GM19452 (cell line): Measurements from ENCODE around the gene MEN1.
"Not testable (repeated sequence)": the region's sequence is repeated elsewhere in the genome, so short reads cannot be mapped to it uniquely, and the experiment has no call there.

Experiments
- ATAC-seq: cut with Tn5 transposase; IDR thresholded peaks from one replicate; pipeline ENCODE4 v1.9.1; 2021; ENCODE audit not compliant: unreplicated experiment

MEN1 gene

GRCh38 chr11:64834031-64834722 is 23.8 kb upstream of the MEN1 start:
- no peak for ATAC-seq

DNA sequence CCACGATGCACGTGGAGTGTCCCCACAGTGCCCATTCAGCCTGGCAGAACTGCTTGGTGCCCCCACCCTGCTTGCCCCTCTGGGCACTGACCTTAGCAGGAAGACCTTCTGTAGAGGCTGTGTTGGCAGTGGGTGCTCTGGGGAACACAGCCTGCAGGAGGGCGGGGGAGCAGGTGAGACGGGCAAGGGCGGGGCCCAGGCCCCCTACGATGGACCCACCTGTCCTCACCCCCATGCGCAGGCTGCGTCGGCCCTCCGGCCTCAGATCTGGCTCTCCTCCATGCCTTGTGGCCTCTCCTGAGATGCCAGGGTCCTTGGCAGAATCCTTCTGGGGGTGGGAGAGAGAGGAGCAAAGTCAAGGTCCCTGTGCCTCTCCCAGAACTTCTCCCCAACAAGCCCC is 23.2 kb upstream of the MEN1 start:
- no peak for ATAC-seq

DNA sequence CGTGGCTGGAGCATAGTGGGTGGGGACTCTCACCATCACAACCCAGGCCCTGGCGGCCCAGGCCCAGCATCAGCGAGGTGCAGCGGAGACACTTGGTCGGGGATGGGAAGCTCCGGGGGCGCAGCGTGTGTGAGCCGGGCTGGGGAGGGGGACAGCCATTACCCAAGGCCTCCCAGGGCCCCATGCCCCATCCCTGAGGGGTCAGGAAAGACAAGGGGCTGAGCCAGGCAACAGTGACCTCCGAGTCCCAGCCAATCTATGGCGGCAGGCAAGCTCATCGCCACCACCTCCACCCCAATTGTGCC is 22.8 kb upstream of the MEN1 start:
- no peak for ATAC-seq

DNA sequence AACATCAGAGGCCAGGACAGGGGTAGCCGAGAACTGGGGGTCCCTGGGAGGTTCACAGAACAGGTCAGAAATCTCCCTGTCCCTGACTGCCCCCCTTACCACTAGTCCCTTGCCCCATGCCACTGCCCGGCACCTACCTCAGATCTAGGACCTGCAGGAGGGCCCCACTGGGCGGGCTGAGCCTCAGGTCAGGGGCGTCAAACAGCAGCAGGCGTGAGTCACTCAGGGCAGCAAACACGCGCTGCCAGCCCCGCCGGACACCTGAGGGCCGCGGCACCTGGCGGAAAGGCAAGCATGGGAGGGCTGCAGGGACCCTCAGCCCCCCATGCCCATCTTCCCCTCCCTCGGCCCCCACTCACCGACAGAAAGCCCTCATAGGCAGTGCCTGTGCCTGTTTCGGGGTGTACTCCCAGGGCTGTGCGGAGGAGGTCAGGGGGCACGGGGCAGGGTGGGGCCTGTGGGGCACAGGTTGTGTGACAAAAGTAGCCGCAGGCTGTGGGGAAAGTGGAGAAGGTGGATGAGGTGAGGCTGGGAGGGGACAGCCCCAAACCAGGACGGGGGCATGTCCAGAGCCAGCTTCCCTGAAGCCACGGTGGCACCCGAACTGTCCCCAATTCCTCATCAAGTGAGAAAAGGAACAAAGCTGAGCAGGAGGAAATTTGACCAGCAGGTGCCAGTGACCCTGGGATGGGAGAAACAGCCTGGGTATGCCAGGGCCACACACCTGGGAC is 22.3 kb upstream of the MEN1 start:
- no peak for ATAC-seq

DNA sequence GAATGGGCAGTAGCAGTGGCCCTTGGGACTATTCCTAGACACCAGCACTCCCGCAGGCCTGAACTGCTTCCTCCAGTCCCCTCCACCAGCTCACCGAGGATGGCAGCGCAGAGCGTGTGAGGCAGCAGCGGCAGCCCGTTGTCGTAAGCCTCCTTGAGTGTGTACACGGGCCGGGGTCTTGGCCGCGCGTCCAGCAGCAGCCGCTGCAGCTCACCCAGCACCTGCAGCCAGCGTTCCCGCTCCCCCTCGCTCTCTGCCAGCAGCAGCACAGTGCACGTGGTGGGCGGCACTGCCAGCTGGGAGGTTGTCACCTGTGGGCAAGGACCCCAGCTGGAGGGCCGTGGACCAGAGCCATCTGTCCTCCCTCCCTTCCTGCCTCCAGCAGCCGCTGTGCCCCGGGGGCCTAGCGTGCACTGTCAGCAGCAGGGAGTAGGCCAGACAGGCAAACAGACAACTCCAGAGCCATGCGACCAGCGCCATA is 21.1 kb upstream of the MEN1 start:
- no peak for ATAC-seq

- no peak for ATAC-seq
Measured at GRCh38 chr11:64829536-64830251, 19.3 kb upstream of the MEN1 start.

DNA sequence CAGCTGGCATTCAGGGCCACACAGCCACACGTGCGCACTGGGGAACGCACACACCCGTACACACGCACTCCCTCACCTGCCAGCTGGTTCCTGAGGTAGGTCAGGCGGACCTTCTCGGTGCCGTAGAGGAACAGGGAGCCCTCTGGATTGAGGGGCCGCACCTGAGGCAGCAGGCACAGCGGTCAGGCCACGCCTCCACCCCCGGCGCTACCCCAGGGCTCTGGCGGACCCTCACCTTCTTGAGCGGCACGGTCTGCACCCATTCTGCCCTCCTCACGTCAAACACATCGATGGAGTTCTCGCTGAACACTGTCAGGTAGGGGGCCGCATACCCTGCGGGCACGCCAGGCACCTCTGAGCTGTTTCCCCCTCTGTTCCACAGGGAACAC is 17.1 kb upstream of the MEN1 start:
- ATAC-seq: no peak

DNA sequence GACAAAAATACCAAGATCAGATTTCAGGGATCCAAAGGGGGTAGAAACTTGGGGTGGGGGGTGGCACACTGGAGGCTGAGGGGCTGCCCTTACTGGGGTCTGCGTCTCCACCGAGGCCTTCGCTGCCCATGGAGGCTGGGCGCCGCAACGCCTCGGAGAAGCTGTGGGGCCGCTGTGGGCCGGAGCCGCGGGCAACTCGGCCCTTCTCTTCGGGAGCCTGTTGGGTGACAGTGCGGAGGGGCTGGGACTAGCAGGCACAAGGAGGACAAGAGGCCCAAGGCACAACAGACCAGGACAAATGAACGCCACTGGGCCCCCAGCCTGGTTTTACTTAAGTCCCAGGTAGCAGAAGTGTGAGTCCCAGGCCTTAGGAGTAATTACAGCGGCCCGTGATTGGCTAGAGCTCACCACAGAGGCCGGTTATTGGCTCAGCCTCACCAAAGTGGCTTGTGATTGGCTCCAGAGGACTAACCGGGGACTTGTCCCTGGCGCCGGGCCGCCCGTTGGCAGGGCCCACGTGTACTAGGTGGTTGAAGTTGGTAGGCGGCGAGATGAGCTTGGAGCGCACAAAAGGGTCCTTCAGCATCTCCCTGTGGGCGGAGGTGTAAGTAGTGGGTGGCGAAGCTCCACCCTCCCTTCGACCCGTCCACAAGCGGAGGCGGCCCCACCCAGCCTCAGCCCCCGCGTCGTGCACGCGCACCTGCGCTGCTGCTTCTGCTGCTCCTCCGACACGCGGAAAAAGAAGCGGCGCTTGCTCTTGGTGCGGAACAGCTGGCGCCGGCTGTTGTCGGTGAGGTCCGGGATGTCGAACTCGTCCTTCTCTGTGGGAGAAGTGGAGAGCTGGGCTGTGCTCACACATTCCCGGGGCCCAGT is 16.5 kb upstream of the MEN1 start:
- ATAC-seq: no peak

DNA sequence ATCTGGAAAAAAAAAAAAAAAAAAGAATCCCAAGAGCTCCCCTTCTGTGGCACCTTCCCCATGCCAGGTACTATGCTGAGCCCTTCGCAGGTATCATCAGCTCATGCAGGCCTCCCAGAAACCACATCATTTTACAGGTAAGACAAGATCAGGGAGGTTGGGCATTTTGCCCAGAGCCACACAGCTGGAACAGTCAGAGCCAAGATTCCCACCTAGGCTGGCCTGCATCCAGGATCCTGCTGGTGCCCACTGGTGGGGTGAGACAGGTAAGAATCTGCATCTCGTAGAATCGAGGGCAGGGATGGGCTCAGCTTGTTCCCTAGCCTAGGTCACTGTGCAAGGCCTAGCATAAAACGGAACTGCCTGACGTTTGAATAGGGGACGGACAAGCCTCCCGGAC is 15.7 kb upstream of the MEN1 start:
- no peak for ATAC-seq

DNA sequence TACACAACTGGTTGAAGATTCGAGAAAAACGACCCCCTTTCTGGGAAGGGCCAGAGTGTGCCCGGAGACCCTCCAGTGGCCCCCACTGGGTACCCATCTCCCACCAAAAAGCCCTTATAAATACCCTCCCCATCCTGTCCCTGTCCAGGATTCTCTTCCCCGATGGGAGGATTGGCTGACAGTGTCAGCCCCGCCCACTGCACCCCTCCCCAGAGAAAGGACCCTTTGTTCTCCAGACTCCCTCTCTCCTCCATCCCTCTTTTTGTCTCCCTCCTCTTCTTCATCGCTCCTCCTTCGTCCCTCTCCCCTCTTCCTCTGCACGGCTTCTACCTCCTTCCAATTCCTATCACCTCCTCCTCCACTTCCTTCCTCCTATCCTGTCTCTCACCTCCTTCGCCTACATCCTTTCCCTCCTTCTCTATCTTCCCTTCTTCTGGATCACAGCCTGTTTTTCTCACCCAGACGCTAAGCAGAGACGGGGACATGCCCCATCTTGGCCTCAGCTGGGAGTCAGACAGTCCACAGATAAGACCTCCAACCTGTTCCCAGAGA is 13.3 kb upstream of the MEN1 start:
- ATAC-seq: no peak

DNA sequence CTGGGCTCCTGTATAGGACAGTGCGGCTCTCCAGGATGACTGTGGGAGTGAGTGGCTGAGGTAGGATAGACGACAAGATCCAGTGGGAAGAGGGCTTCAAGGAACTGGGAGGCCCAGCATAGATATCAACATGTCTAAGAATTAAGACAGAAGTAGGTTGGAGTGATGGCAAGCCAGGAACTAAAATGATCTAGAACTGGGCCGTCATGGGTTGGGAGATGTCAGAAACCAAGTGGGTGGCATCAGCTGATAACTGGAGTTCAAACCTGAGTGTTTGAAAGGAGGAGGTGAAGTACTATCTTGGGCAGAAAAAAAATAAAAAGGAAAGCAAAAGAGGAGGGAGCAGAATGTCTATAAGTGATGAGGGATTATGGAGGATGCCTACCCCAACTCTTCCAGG is 7.1 kb upstream of the MEN1 start:
- ATAC-seq: no peak

GRCh38 chr11:64815433-64815832 is 5.1 kb upstream of the MEN1 start:
- ATAC-seq: not testable (repeated sequence)

- ATAC-seq: peak; percentile 64
Measured at GRCh38 chr11:64814712-64815187, 4.4 kb upstream of the MEN1 start.

GRCh38 chr11:64813826-64814225 is 3.5 kb upstream of the MEN1 start:
- no peak for ATAC-seq

DNA sequence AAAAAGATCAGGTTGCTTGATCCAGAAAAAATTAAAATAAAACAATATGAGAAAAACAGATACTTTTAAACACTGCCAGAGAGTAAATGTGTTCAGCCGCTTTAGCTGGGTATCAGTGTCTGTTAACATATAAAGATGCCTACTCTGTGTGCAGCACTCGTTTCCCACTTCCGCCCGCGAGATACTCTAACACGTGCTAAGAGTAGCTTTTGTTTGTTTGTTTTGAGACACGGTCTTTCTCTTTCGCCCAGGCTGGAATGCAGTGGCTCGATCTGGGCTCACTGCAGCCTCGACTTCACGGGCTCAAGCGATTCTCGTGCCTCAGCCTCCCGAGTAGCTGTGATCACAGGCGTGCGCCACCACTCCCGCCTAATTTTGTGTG is 531 bp upstream of the MEN1 start:
- no peak for ATAC-seq

DNA sequence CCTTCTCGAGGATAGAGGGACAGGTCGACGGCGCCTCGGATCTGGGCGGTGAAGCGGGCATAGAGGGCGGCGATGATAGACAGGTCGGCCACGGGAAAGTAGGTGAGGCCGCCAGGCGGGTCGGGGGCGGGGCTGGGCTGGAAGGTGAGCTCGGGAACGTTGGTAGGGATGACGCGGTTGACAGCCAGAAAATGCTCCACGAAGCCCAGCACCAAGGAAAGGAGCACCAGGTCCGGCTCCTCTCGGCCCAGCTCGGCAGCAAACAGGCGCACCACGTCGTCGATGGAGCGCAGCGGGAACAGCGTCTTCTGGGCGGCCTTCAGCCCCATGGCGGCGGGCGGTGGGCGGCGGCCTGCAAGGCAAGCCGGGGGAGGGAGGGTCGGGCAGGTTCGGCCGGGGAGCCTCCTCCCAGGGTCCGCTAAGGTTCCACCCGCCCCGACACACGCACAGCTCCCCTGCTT is 540 bp downstream of the MEN1 start:
- ATAC-seq: no peak

GRCh38 chr11:64805481-64805880 is 4.9 kb downstream of the MEN1 start:
- no peak for ATAC-seq

DNA sequence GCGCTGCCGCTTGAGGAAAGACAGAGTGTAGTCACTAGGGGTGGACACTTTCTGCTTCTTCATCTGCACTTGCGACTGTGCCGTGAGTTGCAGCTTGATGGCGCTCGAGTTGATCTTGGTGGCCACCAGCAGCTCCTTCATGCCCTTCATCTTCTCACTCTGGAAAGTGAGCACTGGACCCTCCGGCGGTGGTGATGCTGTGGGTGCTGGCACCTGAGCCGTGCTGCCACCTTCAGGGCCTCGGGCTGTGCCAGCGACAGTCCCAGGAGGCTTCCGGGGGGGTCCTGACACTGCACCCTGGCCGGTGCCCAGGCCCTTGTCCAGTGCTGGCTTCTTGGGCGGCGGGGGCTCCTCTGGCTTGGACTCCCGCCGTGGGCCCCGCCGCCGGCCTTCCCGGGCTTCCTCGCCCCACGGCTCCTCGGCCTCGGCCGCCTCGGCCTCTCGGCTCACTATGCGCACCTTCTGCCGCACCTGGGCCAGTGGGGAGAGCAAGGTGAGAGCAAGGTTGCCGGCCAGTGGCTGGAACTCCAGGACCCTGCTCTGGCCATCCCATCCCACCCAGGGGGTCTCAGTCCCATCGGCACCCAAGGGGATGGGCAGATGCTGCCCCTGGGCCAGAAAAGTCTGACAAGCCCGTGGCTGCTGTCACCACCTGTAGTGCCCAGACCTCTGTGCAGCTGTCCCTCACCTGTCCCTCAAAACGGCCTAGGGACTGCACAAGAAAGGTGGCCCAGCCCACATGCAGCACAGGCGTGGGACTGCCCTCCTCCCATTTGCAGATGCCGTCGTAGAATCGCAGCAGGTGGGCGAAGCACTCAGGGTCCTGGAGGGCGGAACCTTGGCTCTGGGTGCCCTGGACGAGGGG is 5.8 kb downstream of the MEN1 start:
- no peak for ATAC-seq

- ATAC-seq: no peak
Measured at GRCh38 chr11:64803846-64804345, 6.5 kb downstream of the MEN1 start.
